Mesodermal cell (in vitro differentiated cells): Measurements from ENCODE around the gene LCP2.

Experiments used
- H3K27ac ChIP-seq: 2 replicates; pipeline ENCODE4 v1.7.0; 2013; ENCODE audit warnings: mild to moderate bottlenecking, low read depth, low read length, moderate library complexity; ENCODE audit not compliant: severe bottlenecking
- H3K36me3 ChIP-seq: 2 replicates; pipeline ENCODE4 v1.7.1; 2013; ENCODE audit warnings: mild to moderate bottlenecking, low read length, moderate library complexity; ENCODE audit not compliant: control insufficient read depth, insufficient read depth
- H3K4me1 ChIP-seq: one replicate; pipeline ENCODE4 v1.7.1; 2013; ENCODE audit warnings: mild to moderate bottlenecking, low read length; ENCODE audit not compliant: insufficient read depth, control insufficient read depth, poor library complexity, severe bottlenecking
- H3K4me3 ChIP-seq: 2 replicates; pipeline ENCODE4 v1.7.0; 2013; ENCODE audit warnings: low read length, control low read depth, mild to moderate bottlenecking; ENCODE audit not compliant: insufficient read depth, poor library complexity, severe bottlenecking; ENCODE audit errors: extremely low read depth
- H3K9me3 ChIP-seq: 2 replicates; pipeline ENCODE4 v1.7.1; 2013; ENCODE audit warnings: mild to moderate bottlenecking, low read length, moderate library complexity; ENCODE audit not compliant: control insufficient read depth
- WGBS, 2 experiments: methylation state at CpG; one replicate each; pipeline ENCODE4 v1.1.5; 2013; ENCODE audit warnings: missing lambda C conversion rate in 2 of 2; ENCODE audit not compliant: insufficient coverage in 2 of 2; 5-methylcytosine and 5-hydroxymethylcytosine counted together

LCP2 gene

GRCh38 chr5:170306381-170306831, 8.8 kb upstream of the LCP2 start:
- Histone ChIP-seq H3K4me1 (peaks cover 7% of the 10 kb centered on the region), H3K27ac (no peak overlapping the region), H3K36me3 (no peaks in the 10 kb centered on the region), H3K9me3 (peaks cover 4% of the 10 kb centered on the region), H3K4me3 (no peak overlapping the region)
- 73 to 86% methylated on average over 4 of the region's 5 CpGs for WGBS, 2 experiments

- Histone ChIP-seq H3K36me3 (no peaks in the 10 kb centered on the region), H3K4me3 (no peak overlapping the region), H3K9me3 (peaks cover 4% of the 10 kb centered on the region), H3K4me1 (peaks cover 7% of the 10 kb centered on the region), H3K27ac (no peak overlapping the region)
- 89 to 94% methylated on average over 2 to 3 of the region's 3 CpGs for WGBS, 2 experiments
These were observed 8.1 kb upstream of the LCP2 start for GRCh38 chr5:170305646-170306025.

GRCh38 chr5:170305016-170305645, 7.6 kb upstream of the LCP2 start:
- H3K4me3 ChIP-seq = no peak overlapping the region
- no peak overlapping the region for H3K27ac ChIP-seq
- WGBS, 2 experiments = 84 to 91% methylated on average over 7 to 11 of the region's 13 CpGs
- no peaks in the 10 kb centered on the region for H3K36me3 ChIP-seq
- peaks cover 7% of the 10 kb centered on the region for H3K4me1 ChIP-seq
- peaks cover 4% of the 10 kb centered on the region for H3K9me3 ChIP-seq

GRCh38 chr5:170303549-170303948, 6.0 kb upstream of the LCP2 start:
- 95 to 97% methylated on average over 6 to 7 of the region's 8 CpGs for WGBS, 2 experiments
- Histone ChIP-seq H3K27ac (no peak overlapping the region), H3K4me1 (peaks cover 7% of the 10 kb centered on the region), H3K36me3 (no peaks in the 10 kb centered on the region), H3K9me3 (peaks cover 4% of the 10 kb centered on the region), H3K4me3 (no peak overlapping the region)

- 53 to 75% methylated on average over 9 to 11 of the region's 17 CpGs for WGBS, 2 experiments
These were observed 5.3 kb upstream of the LCP2 start for GRCh38 chr5:170302653-170303501.

GRCh38 chr5:170301981-170302652, 4.5 kb upstream of the LCP2 start:
- Histone ChIP-seq H3K4me3 (no peak overlapping the region), H3K9me3 (peaks cover 4% of the 10 kb centered on the region), H3K36me3 (no peaks in the 10 kb centered on the region), H3K27ac (no peak overlapping the region), H3K4me1 (peaks cover 16% of the 10 kb centered on the region)
- WGBS, 2 experiments = 85% methylated on average over 3 to 9 of the region's 11 CpGs

More at GRCh38 chr5:170302653-170303501, 5.3 kb upstream of the LCP2 start:
- H3K9me3 ChIP-seq = peaks cover 4% of the 10 kb centered on the region
- H3K4me3 ChIP-seq = no peak overlapping the region
- H3K36me3 ChIP-seq = no peaks in the 10 kb centered on the region
- peaks cover 10% of the 10 kb centered on the region for H3K4me1 ChIP-seq
- H3K27ac ChIP-seq = no peak overlapping the region

- Histone ChIP-seq H3K9me3 (peaks cover 4% of the 10 kb centered on the region), H3K36me3 (no peaks in the 10 kb centered on the region), H3K4me1 (peaks cover 16% of the 10 kb centered on the region), H3K27ac (no peak overlapping the region), H3K4me3 (no peak overlapping the region)
- 84 to 91% methylated on average over 4 of the region's 9 CpGs for WGBS, 2 experiments
These were observed 3.6 kb upstream of the LCP2 start for GRCh38 chr5:170301149-170301548.

- no peak overlapping the region for H3K4me3 ChIP-seq
- peaks cover 16% of the 10 kb centered on the region for H3K4me1 ChIP-seq
- no peak overlapping the region for H3K27ac ChIP-seq
- peaks cover 4% of the 10 kb centered on the region for H3K9me3 ChIP-seq
- 92 to 97% methylated on average over 6 to 7 of the region's 7 CpGs for WGBS, 2 experiments
- H3K36me3 ChIP-seq = no peaks in the 10 kb centered on the region
These were observed 2.9 kb upstream of the LCP2 start for GRCh38 chr5:170300361-170301013.

GRCh38 chr5:170296935-170297588, 515 bp downstream of the LCP2 start:
- Histone ChIP-seq H3K27ac (peak overlapping the region; percentile 59), H3K4me1 (peaks cover 9% of the 10 kb centered on the region), H3K4me3 (peak overlapping the region; percentile 16), H3K9me3 (no peaks in the 10 kb centered on the region), H3K36me3 (no peaks in the 10 kb centered on the region)
- WGBS, 2 experiments = 95 to 97% methylated on average over 12 of the region's 12 CpGs
